D721Med (cell line): ENCODE results near the gene LEMD2.

Experiments
- DNase-seq: peaks from one replicate; pipeline ENCODE4 v3.0.0; 2011; ENCODE audit warnings: low spot score; ENCODE audit not compliant: insufficient read length
- FAIRE-seq: peaks from 2 replicates; lab custom pipeline; 2011; peaks lifted over from hg19 to GRCh38; lab: Jason Lieb, UNC
- CTCF ChIP-seq: IDR thresholded peaks from 2 replicates; pipeline ENCODE4 v1.5.1; 2012; ENCODE audit warnings: mild to moderate bottlenecking, control low read depth; ENCODE audit not compliant: insufficient read depth; ENCODE audit errors: missing control alignments

The LEMD2 gene

GRCh38 chr6:33748841-33749240, 40.1 kb downstream of the LEMD2 start:
- no peak for TF ChIP-seq CTCF
- no peak for DNase-seq
- no peak for FAIRE-seq

- TF ChIP-seq CTCF, result no peak
- no peak for DNase-seq
- no peak for FAIRE-seq
These were observed 41.1 kb downstream of the LEMD2 start for GRCh38 chr6:33747823-33748222.

- no peak for FAIRE-seq
- TF ChIP-seq CTCF, result no peak
- no peak for DNase-seq
These were observed 42.3 kb downstream of the LEMD2 start, which contains the start of gene IP6K3 for GRCh38 chr6:33746651-33747100. IP6K3 (minus strand) TSS chr6:33746905; CDS start chr6:33735476, 11,429 bp downstream.

- TF ChIP-seq CTCF, result no peak
- DNase-seq (no peak), FAIRE-seq (no peak)
These were observed 42.8 kb downstream of the LEMD2 start for GRCh38 chr6:33746036-33746600.

GRCh38 chr6:33745548-33745947, 43.4 kb downstream of the LEMD2 start:
- FAIRE-seq, result no peak
- no peak for TF ChIP-seq CTCF
- no peak for DNase-seq

- FAIRE-seq, result no peak
- DNase-seq, result no peak
- TF ChIP-seq CTCF, result no peak
These were observed 43.9 kb downstream of the LEMD2 start for GRCh38 chr6:33744895-33745546.
